SK-N-SH (cell line): ENCODE results near the gene KIF18B. TPM values are rescaled to one million over a fixed set of nuclear protein-coding genes. Genes with fewer than 3 reads are reported as not detected.

Experiments
- CTCF ChIA-PET: fragments of 300-600, 350-600 bp; formaldehyde crosslinking; extraction: SDS; loops from one replicate; lab custom pipeline; 2021; lab: Yijun Ruan, JAX
- POLR2A ChIA-PET: fragments of 350-600 bp; sonication (Branson Sonifier 250); formaldehyde crosslinking; extraction: SDS; loops from one replicate; lab custom pipeline; 2020; ENCODE audit warnings: antibody characterized with exemption, inconsistent platforms; lab: Yijun Ruan, JAX
- DNase-seq: peaks from one replicate; pipeline ENCODE4 v3.0.0; 2012
- H2AFZ ChIP-seq: fragments of 200-600 bp; sonication (generic); 2 replicates; pipeline ENCODE4 v1.8.1; 2016; ENCODE audit warnings: antibody characterized with exemption, mild to moderate bottlenecking, low read depth
- H3F3A ChIP-seq: fragments of 200-600 bp; sonication (generic); replicated peaks from 2 replicates; pipeline ENCODE3; 2016; ENCODE audit warnings: antibody characterized with exemption, mild to moderate bottlenecking; ENCODE audit not compliant: insufficient read depth
- H3K27ac ChIP-seq, 2 experiments: fragments of 200-500 bp in 1 of 2; fragments of 200-600 bp in 1 of 2; sonication (Bioruptor generic) in 1 of 2; sonication (generic), shearing (Covaris generic) in 1 of 2; 2 replicates each; pipeline versions ENCODE4 v1.5.1 to v1.6.1; 2014 to 2016; ENCODE audit warnings: low read depth in 2 of 2, inconsistent platforms in 1 of 2, low read length in 1 of 2, mild to moderate bottlenecking in 1 of 2, mixed read lengths in 1 of 2
- H3K27me3 ChIP-seq: fragments of 200-600 bp; sonication (generic), shearing (Covaris generic); 2 replicates; pipeline ENCODE4 v1.6.1; 2016; ENCODE audit warnings: mixed run types; ENCODE audit not compliant: insufficient read depth
- H3K36me3 ChIP-seq, 2 experiments: fragments of 200-500 bp in 1 of 2; fragments of 200-600 bp in 1 of 2; sonication (Bioruptor generic) in 1 of 2; sonication (generic) in 1 of 2; replicated peaks in 1 of 2; 2 replicates each; pipeline versions ENCODE3 to v1.5.1; 2014 to 2016; ENCODE audit warnings: low read length in 1 of 2, mild to moderate bottlenecking in 1 of 2; ENCODE audit not compliant: insufficient read depth in 2 of 2, control insufficient read depth in 1 of 2
- H3K4me1 ChIP-seq, 2 experiments: fragments of 200-500 bp in 1 of 2; fragments of 200-600 bp in 1 of 2; sonication (Bioruptor generic) in 1 of 2; sonication (generic), shearing (Covaris generic) in 1 of 2; 2 replicates each; pipeline versions ENCODE4 v1.5.1 to v1.6.1; 2014 to 2016; ENCODE audit warnings: low read depth in 1 of 2, low read length in 1 of 2, mixed run types in 1 of 2; ENCODE audit not compliant: insufficient read depth in 2 of 2, control insufficient read depth in 1 of 2
- H3K4me2 ChIP-seq: fragments of 200-600 bp; sonication (generic), shearing (Covaris generic); 2 replicates; pipeline ENCODE4 v1.6.1; 2017; ENCODE audit warnings: mixed run types
- H3K4me3 ChIP-seq, 2 experiments: fragments of 200-500 bp in 1 of 2; fragments of 200-600 bp in 1 of 2; sonication (Bioruptor generic) in 1 of 2; sonication (generic), shearing (Covaris generic) in 1 of 2; 2 replicates each; pipeline versions ENCODE4 v1.5.1 to v1.8.1; 2014 to 2016; ENCODE audit warnings: low read depth in 2 of 2, inconsistent platforms in 1 of 2, low read length in 1 of 2, mild to moderate bottlenecking in 1 of 2, mixed read lengths in 1 of 2, moderate library complexity in 1 of 2
- H3K79me2 ChIP-seq: fragments of 200-600 bp; sonication (generic); 2 replicates; pipeline ENCODE4 v1.8.1; 2017; ENCODE audit warnings: mild to moderate bottlenecking; ENCODE audit not compliant: insufficient read depth
- H3K9ac ChIP-seq: fragments of 200-600 bp; sonication (generic); 2 replicates; pipeline ENCODE4 v1.6.1; 2017; ENCODE audit warnings: mixed run types
- H3K9me2 ChIP-seq: fragments of 200-600 bp; sonication (generic); 2 replicates; pipeline ENCODE4 v1.6.1; 2017; ENCODE audit warnings: mixed run types
- H3K9me3 ChIP-seq: fragments of 200-600 bp; sonication (generic); 2 replicates; pipeline ENCODE4 v1.6.1; 2017; ENCODE audit warnings: mixed run types, mild to moderate bottlenecking, moderate library complexity
- H4K20me1 ChIP-seq: fragments of 200-600 bp; sonication (generic); 2 replicates; pipeline ENCODE4 v1.6.1; 2017; ENCODE audit warnings: mild to moderate bottlenecking, mixed run types; ENCODE audit not compliant: insufficient read depth
- CHD2 ChIP-seq: fragments of 150-350 bp; IDR thresholded peaks from 2 replicates; pipeline ENCODE4 v1.6.1; 2018; ENCODE audit warnings: low read length; ENCODE audit not compliant: partially characterized antibody
- ELF1 ChIP-seq: IDR thresholded peaks from 2 replicates; pipeline ENCODE4 v1.4.0; 2012
- EP300 ChIP-seq, 2 experiments: IDR thresholded peaks; 2 replicates each; pipeline versions ENCODE4 v1.4.0 to v1.6.1; 2012; ENCODE audit warnings: borderline replicate concordance in 1 of 2, low read depth in 1 of 2, low read length in 1 of 2
- FOXJ3 ChIP-seq: sonication (generic); formaldehyde crosslinking; IDR thresholded peaks from 2 replicates; pipeline ENCODE4 v1.5.1; 2020; ENCODE audit warnings: mild to moderate bottlenecking, missing genetic modification reagents
- FOXM1 ChIP-seq: IDR thresholded peaks from 2 replicates; pipeline ENCODE4 v1.4.0; 2012; ENCODE audit warnings: low read depth, mild to moderate bottlenecking
- GABPA ChIP-seq: IDR thresholded peaks from 2 replicates; pipeline ENCODE4 v1.4.0; 2012; ENCODE audit warnings: low read depth, mild to moderate bottlenecking
- JUND ChIP-seq: IDR thresholded peaks from 2 replicates; pipeline ENCODE4 v1.4.0; 2012
- MXI1 ChIP-seq: IDR thresholded peaks from 2 replicates; pipeline ENCODE4 v1.6.1; 2012; ENCODE audit warnings: mild to moderate bottlenecking, low read depth, low read length, improper control_type of control experiment
- SMC3 ChIP-seq: IDR thresholded peaks from 2 replicates; pipeline ENCODE4 v1.6.1; 2012; ENCODE audit warnings: low read depth, low read length, improper control_type of control experiment
- TEAD4 ChIP-seq: IDR thresholded peaks from 2 replicates; pipeline ENCODE4 v1.4.0; 2012; ENCODE audit warnings: mild to moderate bottlenecking, borderline replicate concordance; ENCODE audit not compliant: insufficient read depth
- WGBS: methylation state at CpG from one replicate; pipeline ENCODE4 v1.1.6; 2017; ENCODE audit warnings: low lambda C conversion rate; 5-methylcytosine and 5-hydroxymethylcytosine counted together
- polyA plus RNA-seq, 3 experiments: library from polyadenylated mRNA; depleted of rRNA; stranded (reverse); fragments of >200 nt; gene quantifications; 2 replicates each; pipeline ENCODE4 v1.2.3, GENCODE V29; 2012
- TF ChIP-seq, protein P1 (sequence below): fragments of 150-350 bp; IDR thresholded peaks from 2 replicates; pipeline ENCODE4 v1.6.1; 2016; ENCODE audit warnings: mild to moderate bottlenecking, low read depth, low read length
- TF ChIP-seq, protein P2 (sequence below): IDR thresholded peaks from 2 replicates; pipeline ENCODE4 v1.6.1; 2012; ENCODE audit warnings: mild to moderate bottlenecking, low read depth, low read length, moderate library complexity
- TF ChIP-seq, protein P3 (sequence below): IDR thresholded peaks from 2 replicates; pipeline ENCODE4 v1.4.0; 2012; ENCODE audit warnings: low read depth
- TF ChIP-seq, protein P4 (sequence below): fragments of 200-600 bp; sonication (generic); IDR thresholded peaks from 2 replicates; pipeline ENCODE4 v1.6.1; 2017; ENCODE audit warnings: antibody characterized with exemption, mild to moderate bottlenecking, moderate library complexity

KIF18B gene
- polyA plus RNA-seq, 1 of the 3 experiments (the other 2 are of a cell fraction), result 14.7 TPM

DNA sequence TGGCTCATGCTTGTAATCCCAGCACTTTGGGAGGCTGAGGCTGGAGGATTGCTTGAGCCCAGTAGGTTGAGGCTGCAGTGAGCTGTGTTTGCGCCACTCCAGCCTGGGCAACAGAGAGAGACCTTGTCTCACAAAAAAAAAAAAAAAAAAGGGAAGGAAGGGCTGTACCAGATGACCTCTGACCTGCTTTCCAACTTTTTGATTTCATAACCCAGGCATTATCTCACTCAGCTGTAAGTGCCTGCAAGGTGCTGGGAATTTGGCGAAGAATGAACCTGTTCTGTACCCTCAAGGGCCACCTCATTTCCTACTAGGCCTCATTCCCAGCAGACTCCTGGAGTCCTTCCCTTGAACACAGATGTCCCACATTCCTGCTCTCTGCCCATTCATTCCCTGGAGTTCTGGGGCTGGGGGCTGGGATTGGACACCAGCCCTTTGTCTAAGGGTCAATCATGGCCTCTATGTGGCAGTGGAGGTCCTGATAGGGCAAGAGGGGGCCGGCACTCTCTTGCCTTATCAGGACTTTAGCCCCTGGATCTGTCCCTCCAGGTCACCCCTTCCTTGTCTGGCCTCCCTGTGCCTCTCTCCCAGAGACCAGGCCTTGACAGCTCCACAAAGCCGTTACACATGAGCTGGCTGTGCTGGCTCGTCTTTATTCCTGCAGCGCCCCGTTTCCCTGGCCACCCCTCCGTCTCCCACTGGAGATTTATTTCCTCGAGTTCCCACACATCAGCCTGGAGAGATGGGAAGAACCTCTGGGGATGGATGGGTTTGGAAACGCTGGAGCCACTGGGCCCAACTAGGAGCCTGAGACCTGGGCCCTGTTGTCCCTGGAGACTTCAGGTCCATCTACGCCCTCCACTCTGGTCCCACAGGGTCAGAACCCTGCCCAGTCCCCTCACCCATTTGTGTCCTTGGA is 31.5 kb downstream of the KIF18B start (continued):
- TF ChIP-seq, protein P1, sequence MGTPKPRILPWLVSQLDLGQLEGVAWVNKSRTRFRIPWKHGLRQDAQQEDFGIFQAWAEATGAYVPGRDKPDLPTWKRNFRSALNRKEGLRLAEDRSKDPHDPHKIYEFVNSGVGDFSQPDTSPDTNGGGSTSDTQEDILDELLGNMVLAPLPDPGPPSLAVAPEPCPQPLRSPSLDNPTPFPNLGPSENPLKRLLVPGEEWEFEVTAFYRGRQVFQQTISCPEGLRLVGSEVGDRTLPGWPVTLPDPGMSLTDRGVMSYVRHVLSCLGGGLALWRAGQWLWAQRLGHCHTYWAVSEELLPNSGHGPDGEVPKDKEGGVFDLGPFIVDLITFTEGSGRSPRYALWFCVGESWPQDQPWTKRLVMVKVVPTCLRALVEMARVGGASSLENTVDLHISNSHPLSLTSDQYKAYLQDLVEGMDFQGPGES, result no peak
- TF ChIP-seq, protein P2, sequence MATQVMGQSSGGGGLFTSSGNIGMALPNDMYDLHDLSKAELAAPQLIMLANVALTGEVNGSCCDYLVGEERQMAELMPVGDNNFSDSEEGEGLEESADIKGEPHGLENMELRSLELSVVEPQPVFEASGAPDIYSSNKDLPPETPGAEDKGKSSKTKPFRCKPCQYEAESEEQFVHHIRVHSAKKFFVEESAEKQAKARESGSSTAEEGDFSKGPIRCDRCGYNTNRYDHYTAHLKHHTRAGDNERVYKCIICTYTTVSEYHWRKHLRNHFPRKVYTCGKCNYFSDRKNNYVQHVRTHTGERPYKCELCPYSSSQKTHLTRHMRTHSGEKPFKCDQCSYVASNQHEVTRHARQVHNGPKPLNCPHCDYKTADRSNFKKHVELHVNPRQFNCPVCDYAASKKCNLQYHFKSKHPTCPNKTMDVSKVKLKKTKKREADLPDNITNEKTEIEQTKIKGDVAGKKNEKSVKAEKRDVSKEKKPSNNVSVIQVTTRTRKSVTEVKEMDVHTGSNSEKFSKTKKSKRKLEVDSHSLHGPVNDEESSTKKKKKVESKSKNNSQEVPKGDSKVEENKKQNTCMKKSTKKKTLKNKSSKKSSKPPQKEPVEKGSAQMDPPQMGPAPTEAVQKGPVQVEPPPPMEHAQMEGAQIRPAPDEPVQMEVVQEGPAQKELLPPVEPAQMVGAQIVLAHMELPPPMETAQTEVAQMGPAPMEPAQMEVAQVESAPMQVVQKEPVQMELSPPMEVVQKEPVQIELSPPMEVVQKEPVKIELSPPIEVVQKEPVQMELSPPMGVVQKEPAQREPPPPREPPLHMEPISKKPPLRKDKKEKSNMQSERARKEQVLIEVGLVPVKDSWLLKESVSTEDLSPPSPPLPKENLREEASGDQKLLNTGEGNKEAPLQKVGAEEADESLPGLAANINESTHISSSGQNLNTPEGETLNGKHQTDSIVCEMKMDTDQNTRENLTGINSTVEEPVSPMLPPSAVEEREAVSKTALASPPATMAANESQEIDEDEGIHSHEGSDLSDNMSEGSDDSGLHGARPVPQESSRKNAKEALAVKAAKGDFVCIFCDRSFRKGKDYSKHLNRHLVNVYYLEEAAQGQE, result no peak
- TF ChIP-seq EP300 (IDR thresholded peaks at IDR 0.05; ENCODE audit: borderline replicate concordance in 1 of 2, low read depth in 1 of 2, low read length in 1 of 2), result no peak
- TF ChIP-seq, all 33 proteins: peak for 0

DNA sequence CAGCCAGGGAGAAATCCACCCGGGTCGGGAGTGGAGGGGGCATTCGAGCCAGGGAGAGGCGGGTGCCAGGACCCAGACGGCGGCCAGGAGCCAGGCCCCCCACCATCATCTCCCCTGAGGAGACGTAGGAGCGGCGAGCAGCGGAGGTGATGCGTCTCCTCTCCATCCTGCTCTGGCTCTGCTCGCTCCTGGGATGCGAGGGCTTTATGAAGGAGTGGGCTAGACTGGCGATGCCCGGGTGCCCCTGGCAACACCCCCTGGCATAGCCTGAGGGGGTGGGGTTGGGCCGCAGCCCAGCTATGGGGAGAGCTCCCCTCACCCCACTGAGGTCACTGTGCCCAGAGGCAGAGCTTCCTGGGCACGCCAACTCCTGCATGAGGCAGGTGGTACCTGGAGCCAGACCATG is 32.2 kb downstream of the KIF18B start, which contains the start of gene GFAP:
Gene GFAP (minus strand): TSS at position 180 of the 406 bp plus-strand sequence. CDS start 14 bp downstream, at position 166.
- WGBS, result 92% methylated on average over 13 of the region's 17 CpGs
- CTCF ChIA-PET, result interaction anchor here (1.1 to 7.3 kb wide), 4 partner anchors 105 to 220 kb away, joined by 3 to 79 read pairs (median 7); partner anchors contain the start of gene ACBD4

More for the DNA sequence above, 32.2 kb downstream of the KIF18B start, which contains the start of gene GFAP:
- POLR2A ChIA-PET, result no interaction called here
- Histone ChIP-seq H3K79me2 (no peaks in the 10 kb centered on the region), H3K4me3 (no peak within 1 kb of the TSS), H2AFZ (peak within 1 kb of the TSS; percentile 82; the same call in 1 of the 2 replicates), H3K27ac (peak within 1 kb of the TSS in 1 of 2 experiments; percentile 78; a peak in 2 of 4 replicates), H3F3A (peaks cover 12% of the 10 kb centered on the region), H3K9me2 (no peaks in the 10 kb centered on the region), H3K9ac (peak within 1 kb of the TSS; percentile 62), H3K9me3 (no peaks in the 10 kb centered on the region), H3K4me2 (peak within 1 kb of the TSS; percentile 58; the same call in 1 of the 2 replicates), H3K36me3 (no peaks in the 10 kb centered on the region), H3K27me3 (no peaks in the 10 kb centered on the region), H4K20me1 (no peaks in the 10 kb centered on the region), H3K4me1 (peaks cover 16 to 22% of the 10 kb centered on the region in 2 experiments; a peak in 3 of 4 replicates)
- peak; percentile 22 for DNase-seq
- no peak for TF ChIP-seq GABPA
- TF ChIP-seq, protein P3, sequence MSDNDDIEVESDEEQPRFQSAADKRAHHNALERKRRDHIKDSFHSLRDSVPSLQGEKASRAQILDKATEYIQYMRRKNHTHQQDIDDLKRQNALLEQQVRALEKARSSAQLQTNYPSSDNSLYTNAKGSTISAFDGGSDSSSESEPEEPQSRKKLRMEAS, result no peak
- TF ChIP-seq CHD2, result no peak
- TF ChIP-seq ELF1, result no peak
- TF ChIP-seq FOXM1, result no peak
- TF ChIP-seq, protein P4, sequence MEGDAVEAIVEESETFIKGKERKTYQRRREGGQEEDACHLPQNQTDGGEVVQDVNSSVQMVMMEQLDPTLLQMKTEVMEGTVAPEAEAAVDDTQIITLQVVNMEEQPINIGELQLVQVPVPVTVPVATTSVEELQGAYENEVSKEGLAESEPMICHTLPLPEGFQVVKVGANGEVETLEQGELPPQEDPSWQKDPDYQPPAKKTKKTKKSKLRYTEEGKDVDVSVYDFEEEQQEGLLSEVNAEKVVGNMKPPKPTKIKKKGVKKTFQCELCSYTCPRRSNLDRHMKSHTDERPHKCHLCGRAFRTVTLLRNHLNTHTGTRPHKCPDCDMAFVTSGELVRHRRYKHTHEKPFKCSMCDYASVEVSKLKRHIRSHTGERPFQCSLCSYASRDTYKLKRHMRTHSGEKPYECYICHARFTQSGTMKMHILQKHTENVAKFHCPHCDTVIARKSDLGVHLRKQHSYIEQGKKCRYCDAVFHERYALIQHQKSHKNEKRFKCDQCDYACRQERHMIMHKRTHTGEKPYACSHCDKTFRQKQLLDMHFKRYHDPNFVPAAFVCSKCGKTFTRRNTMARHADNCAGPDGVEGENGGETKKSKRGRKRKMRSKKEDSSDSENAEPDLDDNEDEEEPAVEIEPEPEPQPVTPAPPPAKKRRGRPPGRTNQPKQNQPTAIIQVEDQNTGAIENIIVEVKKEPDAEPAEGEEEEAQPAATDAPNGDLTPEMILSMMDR, result no peak
- TF ChIP-seq SMC3, result no peak
- TF ChIP-seq JUND, result no peak
- no peak for TF ChIP-seq MXI1
- TF ChIP-seq EP300 (IDR thresholded peaks at IDR 0.05; ENCODE audit: borderline replicate concordance in 1 of 2, low read depth in 1 of 2, low read length in 1 of 2), result no peak
- no peak for TF ChIP-seq TEAD4
- no peak for TF ChIP-seq FOXJ3 (CRISPR knock-in tag)
